Subcutaneous adipose tissue (tissue), 4 donors: ENCODE data around the gene THAP4. TPM values are rescaled to one million over a fixed set of nuclear protein-coding genes. Genes with fewer than 3 reads are reported as not detected.

Experiments used
- total RNA-seq, 4 donors: library from RNA; depleted of rRNA; stranded (reverse); fragments of >200 nt; gene quantifications; one replicate each; pipeline ENCODE4 v1.1.0, GENCODE V29; 2016
- TF ChIP-seq, protein P1 (sequence below): fragments of 450-650 bp; IDR thresholded peaks from one replicate; pipeline ENCODE4 v1.5.1; 2016; ENCODE audit warnings: low read depth, mild to moderate bottlenecking, control low read depth, antibody characterized with exemption, moderate library complexity

THAP4 gene
- total RNA-seq, 4 donors from 2014 or later, result 24.8 to 54.3 (median 31.1) TPM

GRCh38 chr2:241653210-241653750, 16.3 kb upstream of the THAP4 start:
- TF ChIP-seq, protein P1, sequence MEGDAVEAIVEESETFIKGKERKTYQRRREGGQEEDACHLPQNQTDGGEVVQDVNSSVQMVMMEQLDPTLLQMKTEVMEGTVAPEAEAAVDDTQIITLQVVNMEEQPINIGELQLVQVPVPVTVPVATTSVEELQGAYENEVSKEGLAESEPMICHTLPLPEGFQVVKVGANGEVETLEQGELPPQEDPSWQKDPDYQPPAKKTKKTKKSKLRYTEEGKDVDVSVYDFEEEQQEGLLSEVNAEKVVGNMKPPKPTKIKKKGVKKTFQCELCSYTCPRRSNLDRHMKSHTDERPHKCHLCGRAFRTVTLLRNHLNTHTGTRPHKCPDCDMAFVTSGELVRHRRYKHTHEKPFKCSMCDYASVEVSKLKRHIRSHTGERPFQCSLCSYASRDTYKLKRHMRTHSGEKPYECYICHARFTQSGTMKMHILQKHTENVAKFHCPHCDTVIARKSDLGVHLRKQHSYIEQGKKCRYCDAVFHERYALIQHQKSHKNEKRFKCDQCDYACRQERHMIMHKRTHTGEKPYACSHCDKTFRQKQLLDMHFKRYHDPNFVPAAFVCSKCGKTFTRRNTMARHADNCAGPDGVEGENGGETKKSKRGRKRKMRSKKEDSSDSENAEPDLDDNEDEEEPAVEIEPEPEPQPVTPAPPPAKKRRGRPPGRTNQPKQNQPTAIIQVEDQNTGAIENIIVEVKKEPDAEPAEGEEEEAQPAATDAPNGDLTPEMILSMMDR, result no peak

GRCh38 chr2:241652722-241653121, 15.8 kb upstream of the THAP4 start:
- TF ChIP-seq, protein P1, result no peak

GRCh38 chr2:241652142-241652541, 15.2 kb upstream of the THAP4 start:
- TF ChIP-seq, protein P1, result no peak

DNA sequence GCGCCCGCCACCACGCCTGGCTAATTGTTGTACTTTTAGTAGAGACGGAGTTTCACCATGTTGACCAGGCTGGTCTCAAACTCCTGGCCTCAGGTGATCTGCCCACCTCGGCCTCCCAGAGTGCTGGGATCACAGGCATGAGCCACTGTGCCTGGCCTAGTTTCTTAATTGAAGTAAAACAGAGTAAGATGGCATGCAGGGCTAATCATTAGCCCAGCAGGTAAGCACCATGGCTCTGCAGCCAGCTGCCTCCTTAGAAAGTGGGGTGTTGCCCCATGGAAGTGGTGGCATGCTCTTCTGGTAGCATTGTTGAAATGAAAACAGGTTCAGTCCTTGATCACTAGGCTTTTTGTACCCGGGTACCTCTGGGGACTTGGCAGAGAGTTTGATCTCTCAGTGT, 13.0 kb upstream of the THAP4 start:
- TF ChIP-seq, protein P1, result no peak

GRCh38 chr2:241649404-241649803, 12.4 kb upstream of the THAP4 start:
- TF ChIP-seq, protein P1, result no peak

GRCh38 chr2:241648453-241648852, 11.5 kb upstream of the THAP4 start:
- TF ChIP-seq, protein P1, result no peak

DNA sequence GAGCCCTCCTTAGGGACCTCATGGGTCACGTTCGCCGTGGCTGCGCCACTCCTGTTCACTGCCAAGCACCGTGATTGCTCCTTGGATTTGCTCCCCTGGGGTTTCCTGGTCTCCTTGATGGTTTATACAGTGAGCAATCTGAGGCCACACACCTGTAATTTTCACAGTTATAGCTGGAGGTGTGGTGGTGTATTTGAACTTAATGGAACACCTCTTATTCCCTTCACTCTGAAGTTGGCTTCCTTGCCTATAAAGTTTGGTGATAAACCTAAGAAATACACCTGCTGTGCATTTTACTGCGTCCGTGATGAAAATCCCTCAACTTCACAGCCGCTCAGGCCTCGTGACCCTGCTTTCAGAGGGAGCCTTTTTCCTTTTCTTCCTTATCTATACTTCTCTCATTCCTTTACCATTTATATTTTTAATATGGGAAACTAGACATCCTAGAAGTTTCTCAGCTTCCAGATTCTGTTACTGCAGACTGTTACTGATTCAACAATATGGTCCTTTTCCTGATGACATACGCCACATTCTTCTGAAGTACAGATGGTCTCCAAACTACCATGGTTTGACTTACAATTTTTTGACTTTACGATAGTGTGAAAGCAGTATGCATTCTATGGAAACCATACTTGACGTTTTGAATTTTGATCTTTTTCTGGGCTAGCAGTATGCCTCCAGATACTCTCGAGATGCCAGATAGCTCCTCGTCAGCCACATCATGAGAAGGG, 9.1 kb upstream of the THAP4 start:
- TF ChIP-seq, protein P1, result no peak
